Adipose tissue (tissue), 3 donors: ENCODE data around the gene TTC9C. TPM values are rescaled to one million over a fixed set of nuclear protein-coding genes. Genes with fewer than 3 reads are reported as not detected.

Experiments used
- H3K27ac ChIP-seq: one replicate; pipeline ENCODE4 v1.5.1; 2013; ENCODE audit warnings: low read depth, low read length
- WGBS, 3 donors: extraction: QIAGEN DNeasy Blood & Tissue Kit; methylation state at CpG; one replicate each; pipeline ENCODE4 v1.1.7; 2013; 5-methylcytosine and 5-hydroxymethylcytosine counted together
- polyA plus RNA-seq, 3 donors: library from polyadenylated mRNA; stranded (reverse); fragments of 200-250 nt; gene quantifications; one replicate each; pipeline ENCODE4 v1.2.3, GENCODE V29; 2013
- donor health status: healthy with polysubstance abuse.
- donor health status: Bipolar disorder and iron deficiency.
- donor health status: healthy.

The TTC9C gene
- polyA plus RNA-seq, 3 donors: 15.1 to 30.1 (median 16.2) TPM

DNA sequence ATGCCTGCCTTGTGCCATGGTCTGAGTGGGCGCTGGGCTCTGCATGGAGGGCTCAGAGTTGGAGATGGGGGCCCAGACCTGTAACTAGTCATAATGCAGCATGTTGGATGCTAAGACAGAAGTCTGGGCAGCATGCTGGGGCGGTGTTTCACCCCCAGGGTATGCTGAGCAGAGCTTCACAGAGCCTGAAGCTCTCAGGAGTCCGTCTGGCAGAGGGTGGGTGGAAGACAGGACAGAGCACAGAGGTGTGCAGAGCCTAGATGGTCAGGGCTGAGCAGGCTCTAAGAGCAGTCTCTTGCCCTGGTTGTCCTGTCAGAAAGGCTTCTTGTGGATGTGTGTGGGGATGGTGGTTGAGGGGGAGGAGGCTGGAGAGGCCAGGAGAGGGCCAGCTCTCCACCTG is 50.2 kb downstream of the TTC9C start:
- WGBS, 3 donors: 94 to 96% (median 95%) methylated on average over 3 of the region's 3 CpGs
- H3K27ac ChIP-seq: no peak overlapping the region

DNA sequence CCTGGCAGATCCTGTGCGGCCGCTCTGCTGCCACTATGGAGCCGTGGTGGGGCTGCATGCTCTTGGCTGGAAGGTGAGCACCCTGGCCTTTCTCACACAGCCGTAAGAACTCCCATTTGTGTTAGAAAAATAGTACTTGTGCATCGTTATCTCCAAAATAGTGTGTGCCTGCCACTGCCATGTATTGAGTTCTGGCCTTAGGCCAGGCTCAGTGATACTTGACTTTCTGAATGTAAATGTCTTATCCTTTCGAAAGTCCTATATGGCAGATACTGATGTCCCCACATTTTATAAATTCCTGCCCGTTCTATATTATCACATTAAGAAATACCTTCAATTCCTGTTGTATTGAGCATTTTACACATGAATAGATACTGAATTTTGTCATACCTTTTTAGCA is 54.5 kb downstream of the TTC9C start:
- WGBS, 3 donors: 91 to 95% (median 94%) methylated on average over 7 of the region's 7 CpGs

DNA sequence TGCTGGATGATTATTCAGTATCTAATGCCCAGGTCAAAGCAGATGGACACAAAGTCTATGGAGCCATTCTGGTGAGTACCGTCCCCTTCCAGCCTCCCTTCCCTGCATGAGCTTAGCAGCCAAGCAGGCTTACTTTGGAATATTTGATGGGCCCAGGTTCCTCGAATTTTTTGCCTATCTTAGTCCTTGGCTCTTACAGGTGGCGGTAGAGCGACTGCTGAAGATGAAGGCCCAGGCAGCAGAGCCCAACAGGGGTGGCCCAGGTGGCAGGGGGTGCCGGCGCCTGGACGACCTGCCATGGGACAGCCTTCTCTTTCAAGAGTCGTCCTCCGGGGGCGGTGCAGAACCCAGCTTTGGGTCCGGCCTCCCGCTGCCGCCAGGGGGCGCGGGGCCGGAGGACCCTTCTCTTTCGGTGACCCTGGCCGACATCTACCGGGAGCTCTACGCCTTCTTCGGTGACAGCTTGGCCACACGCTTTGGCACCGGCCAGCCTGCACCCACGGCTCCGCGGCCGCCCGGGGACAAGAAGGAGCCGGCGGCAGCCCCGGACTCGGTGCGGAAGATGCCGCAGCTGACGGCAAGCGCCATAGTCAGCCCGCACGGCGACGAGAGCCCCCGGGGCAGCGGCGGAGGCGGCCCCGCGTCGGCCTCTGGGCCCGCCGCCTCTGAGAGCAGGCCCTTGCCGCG is 58.2 kb downstream of the TTC9C start:
- WGBS, 3 donors: 1 to 2% (median 1%) methylated on average over 50 to 51 of the region's 51 CpGs
- peak overlapping the region; percentile 58 for H3K27ac ChIP-seq

More for the DNA sequence above, 54.5 kb downstream of the TTC9C start:
- H3K27ac ChIP-seq: no peak overlapping the region

DNA sequence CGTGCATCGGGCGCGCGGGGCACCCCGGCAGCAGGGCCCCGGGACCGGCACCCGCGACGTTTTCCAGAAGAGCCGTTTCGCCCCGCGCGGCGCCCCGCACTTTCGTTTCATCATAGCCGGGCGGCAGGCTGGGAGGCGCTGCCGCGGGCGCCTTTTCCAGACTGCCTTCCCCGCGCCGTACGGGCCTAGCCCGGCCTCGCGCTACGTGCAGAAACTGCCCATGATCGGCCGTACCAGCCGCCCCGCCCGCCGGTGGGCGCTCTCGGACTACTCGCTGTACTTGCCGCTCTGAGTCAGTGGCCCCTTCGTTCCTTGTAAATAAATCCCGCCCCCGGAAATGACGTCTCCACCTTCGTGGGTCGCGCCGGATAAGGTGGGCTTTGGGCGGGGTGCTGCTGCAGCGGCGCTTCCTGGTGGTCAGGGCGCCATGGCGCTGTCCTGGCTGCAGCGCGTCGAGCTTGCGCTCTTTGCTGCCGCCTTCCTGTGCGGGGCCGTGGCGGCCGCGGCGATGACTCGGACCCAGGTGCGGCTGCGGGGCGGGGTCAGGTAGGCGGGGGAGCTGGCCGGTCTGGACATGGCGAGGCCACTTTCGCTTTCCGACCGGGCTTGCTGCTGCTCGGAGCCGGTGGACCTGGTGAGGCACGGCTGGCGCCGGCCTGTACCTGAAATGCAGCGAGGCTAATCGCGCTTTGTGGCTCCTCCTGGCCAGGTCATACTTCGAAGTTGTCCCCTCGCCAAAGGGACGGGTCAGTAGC is 58.9 kb downstream of the TTC9C start, which contains the start of gene TMEM179B:
Gene TMEM179B, plus strand, starts transcription at position 398 of the 755 bp plus-strand sequence. Its CDS starts 30 bp downstream, at position 428.
- WGBS, 3 donors: 0 to 1% (median 0%) methylated on average over 87 to 88 of the region's 88 CpGs
- H3K27ac ChIP-seq: peak within 1 kb of the TSS; percentile 58

Other genes starting within 250 kb of the TTC9C start
- 100 to 1,000 TPM in 2 of 3 donors, 10 to 100 TPM in 1; 27.1 to 199 (median 193) TPM for gene AHNAK, start 181.7 kb upstream of the TTC9C start, polyA plus RNA-seq
- 1,000 to 10,000 TPM; 1,025 to 2,248 (median 1,633) TPM for gene EEF1G, start 154.6 kb upstream of the TTC9C start, polyA plus RNA-seq
- gene TUT1, start 137.0 kb upstream of the TTC9C start, polyA plus RNA-seq: 10 to 100 TPM; 15.8 to 16.2 (median 15.9) TPM
- gene MTA2, start 126.6 kb upstream of the TTC9C start, polyA plus RNA-seq: 10 to 100 TPM; 17.3 to 72.4 (median 48.1) TPM
- gene EML3, start 115.7 kb upstream of the TTC9C start, polyA plus RNA-seq: 100 to 1,000 TPM in 1 of 3 donors, 10 to 100 TPM in 2; 23.6 to 103 (median 79.4) TPM
- gene ROM1, start 115.2 kb upstream of the TTC9C start, polyA plus RNA-seq: 10 to 100 TPM in 2 of 3 donors, 1 to 10 TPM in 1; 3.6 to 25.6 (median 21.1) TPM
- gene B3GAT3, start 106.5 kb upstream of the TTC9C start, polyA plus RNA-seq: 10 to 100 TPM; 25.0 to 42.7 (median 39.8) TPM
- gene GANAB, start 81.9 kb upstream of the TTC9C start, polyA plus RNA-seq: 100 to 1,000 TPM in 1 of 3 donors, 10 to 100 TPM in 2; 61.7 to 122 (median 86.9) TPM
- gene INTS5, start 75.2 kb upstream of the TTC9C start, polyA plus RNA-seq: 10 to 100 TPM in 1 of 3 donors, 1 to 10 TPM in 2; 6.6 to 12.2 (median 7.8) TPM
- 10 to 100 TPM; 46.5 to 78.3 (median 72.4) TPM for gene C11orf98, start 63.3 kb upstream of the TTC9C start, polyA plus RNA-seq
- gene CSKMT, start 63.2 kb upstream of the TTC9C start, polyA plus RNA-seq: 10 to 100 TPM in 2 of 3 donors, 1 to 10 TPM in 1; 9.7 to 18.6 (median 11.6) TPM
- 10 to 100 TPM in 2 of 3 donors, 1 to 10 TPM in 1; 9.4 to 16.0 (median 10.2) TPM for gene UQCC3, start 56.8 kb upstream of the TTC9C start, polyA plus RNA-seq
- 1 to 10 TPM; 2.4 to 5.2 (median 4.4) TPM for gene LBHD1, start 56.2 kb upstream of the TTC9C start, polyA plus RNA-seq
- 100 to 1,000 TPM; 127 to 237 (median 188) TPM for gene UBXN1, start 49.4 kb upstream of the TTC9C start, polyA plus RNA-seq
- gene LRRN4CL, start 39.0 kb upstream of the TTC9C start, polyA plus RNA-seq: 10 to 100 TPM in 2 of 3 donors, 1 to 10 TPM in 1; 4.3 to 39.1 (median 17.7) TPM
- 10 to 100 TPM; 45.9 to 61.7 (median 46.3) TPM for gene BSCL2, start 21.1 kb upstream of the TTC9C start, polyA plus RNA-seq
- under 1 TPM in 2 of 3 donors, not detected in 1; 0.09 to 0.12 TPM for gene GNG3, start 20.8 kb upstream of the TTC9C start, polyA plus RNA-seq
- 10 to 100 TPM; 17.2 to 34.2 (median 23.1) TPM for gene HNRNPUL2, start 1.0 kb upstream of the TTC9C start, polyA plus RNA-seq
- 1 to 10 TPM; 1.7 to 4.2 (median 2.9) TPM for gene ZBTB3, start 25.7 kb downstream of the TTC9C start, polyA plus RNA-seq
- 100 to 1,000 TPM in 1 of 3 donors, 10 to 100 TPM in 2; 53.7 to 104 (median 86.3) TPM for gene POLR2G, start 33.1 kb downstream of the TTC9C start, polyA plus RNA-seq
- gene TAF6L, start 42.9 kb downstream of the TTC9C start, polyA plus RNA-seq: 10 to 100 TPM; 13.1 to 18.2 (median 14.7) TPM
- 10 to 100 TPM; 46.0 to 65.1 (median 48.4) TPM for gene TMEM179B, start 58.9 kb downstream of the TTC9C start, polyA plus RNA-seq
- 10 to 100 TPM; 16.2 to 19.9 (median 19.3) TPM for gene TMEM223, start 63.5 kb downstream of the TTC9C start, polyA plus RNA-seq
- 10 to 100 TPM; 45.1 to 85.1 (median 68.3) TPM for gene NXF1, start 77.0 kb downstream of the TTC9C start, polyA plus RNA-seq
- 10 to 100 TPM; 29.6 to 40.2 (median 32.2) TPM for gene STX5, start 103.6 kb downstream of the TTC9C start, polyA plus RNA-seq
- not detected for gene TEX54, start 104.4 kb downstream of the TTC9C start, polyA plus RNA-seq
- gene WDR74, start 111.1 kb downstream of the TTC9C start, polyA plus RNA-seq: 10 to 100 TPM; 21.3 to 52.5 (median 37.5) TPM
- gene SLC3A2, start 152.4 kb downstream of the TTC9C start, polyA plus RNA-seq: 100 to 1,000 TPM in 2 of 3 donors, 10 to 100 TPM in 1; 62.6 to 146 (median 103) TPM
- under 1 TPM in 1 of 3 donors, not detected in 2; 0.10 TPM for gene CHRM1, start 192.9 kb downstream of the TTC9C start, polyA plus RNA-seq